ENCODE results near the gene C3orf85.

The C3orf85 gene

DNA sequence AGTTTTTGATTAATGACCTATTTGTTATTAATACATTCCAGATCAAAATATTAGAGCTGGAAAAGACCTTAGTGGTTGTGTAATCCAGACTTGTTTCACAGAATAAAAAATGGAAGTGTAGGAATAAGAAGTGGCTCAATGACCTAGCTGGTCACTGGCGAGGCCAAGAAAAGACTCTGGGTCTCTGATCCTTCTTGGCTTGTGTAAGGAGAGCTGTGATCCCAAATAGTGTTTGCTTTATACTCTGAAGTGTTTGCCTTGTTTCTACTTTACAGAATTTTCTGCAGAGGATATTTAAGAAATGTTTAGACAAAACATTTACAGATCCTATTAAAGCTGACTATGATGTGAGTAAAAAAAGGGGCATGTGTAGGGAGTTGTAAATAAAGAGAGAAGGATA lies 7.1 kb downstream of the C3orf85 start:
- no peak overlapping the region for H3K4me3 ChIP-seq (ENCODE audit: low read depth, low read length)
- ChIA-PET POLR2A (no interaction called here), CTCF (no interaction called here)
- H3K27ac ChIP-seq (ENCODE audit: extremely low read depth, low read depth, low read length) = no peak overlapping the region
- no peaks in the 10 kb centered on the region for H3K9me3 ChIP-seq (ENCODE audit: control insufficient read depth, insufficient read depth, low read depth, low read length)
- no peak for TF ChIP-seq ZNF544 (tag by site-specific recombination; IDR thresholded peaks at IDR 0.05)
- TF ChIP-seq ZNF324 (tag by site-specific recombination; IDR thresholded peaks at IDR 0.05) = no peak
- no peak for TF ChIP-seq SCRT2 (tag by site-specific recombination; IDR thresholded peaks at IDR 0.05)
- TF ChIP-seq ZNF660 (tag by site-specific recombination; IDR thresholded peaks at IDR 0.05) = no peak
- TF ChIP-seq, protein P1, sequence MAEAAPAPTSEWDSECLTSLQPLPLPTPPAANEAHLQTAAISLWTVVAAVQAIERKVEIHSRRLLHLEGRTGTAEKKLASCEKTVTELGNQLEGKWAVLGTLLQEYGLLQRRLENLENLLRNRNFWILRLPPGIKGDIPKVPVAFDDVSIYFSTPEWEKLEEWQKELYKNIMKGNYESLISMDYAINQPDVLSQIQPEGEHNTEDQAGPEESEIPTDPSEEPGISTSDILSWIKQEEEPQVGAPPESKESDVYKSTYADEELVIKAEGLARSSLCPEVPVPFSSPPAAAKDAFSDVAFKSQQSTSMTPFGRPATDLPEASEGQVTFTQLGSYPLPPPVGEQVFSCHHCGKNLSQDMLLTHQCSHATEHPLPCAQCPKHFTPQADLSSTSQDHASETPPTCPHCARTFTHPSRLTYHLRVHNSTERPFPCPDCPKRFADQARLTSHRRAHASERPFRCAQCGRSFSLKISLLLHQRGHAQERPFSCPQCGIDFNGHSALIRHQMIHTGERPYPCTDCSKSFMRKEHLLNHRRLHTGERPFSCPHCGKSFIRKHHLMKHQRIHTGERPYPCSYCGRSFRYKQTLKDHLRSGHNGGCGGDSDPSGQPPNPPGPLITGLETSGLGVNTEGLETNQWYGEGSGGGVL (tag by site-specific recombination; IDR thresholded peaks at IDR 0.05) = no peak
- TF ChIP-seq, protein P2, sequence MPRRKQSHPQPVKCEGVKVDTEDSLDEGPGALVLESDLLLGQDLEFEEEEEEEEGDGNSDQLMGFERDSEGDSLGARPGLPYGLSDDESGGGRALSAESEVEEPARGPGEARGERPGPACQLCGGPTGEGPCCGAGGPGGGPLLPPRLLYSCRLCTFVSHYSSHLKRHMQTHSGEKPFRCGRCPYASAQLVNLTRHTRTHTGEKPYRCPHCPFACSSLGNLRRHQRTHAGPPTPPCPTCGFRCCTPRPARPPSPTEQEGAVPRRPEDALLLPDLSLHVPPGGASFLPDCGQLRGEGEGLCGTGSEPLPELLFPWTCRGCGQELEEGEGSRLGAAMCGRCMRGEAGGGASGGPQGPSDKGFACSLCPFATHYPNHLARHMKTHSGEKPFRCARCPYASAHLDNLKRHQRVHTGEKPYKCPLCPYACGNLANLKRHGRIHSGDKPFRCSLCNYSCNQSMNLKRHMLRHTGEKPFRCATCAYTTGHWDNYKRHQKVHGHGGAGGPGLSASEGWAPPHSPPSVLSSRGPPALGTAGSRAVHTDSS (tag by site-specific recombination; IDR thresholded peaks at IDR 0.05) = no peak
- TF ChIP-seq BCL11B (tag by site-specific recombination; IDR thresholded peaks at IDR 0.05; ENCODE audit: low read depth) = no peak
- TF ChIP-seq ZNF366 (tag by site-specific recombination; conservative IDR thresholded peaks at IDR 0.05) = no peak
- no peak for TF ChIP-seq ZNF114 (tag by site-specific recombination; IDR thresholded peaks at IDR 0.05)
- no peaks in the 10 kb centered on the region for H3K36me3 ChIP-seq (ENCODE audit: control insufficient read depth in 2 of 2, insufficient read depth in 1 of 2, low read length in 2 of 2)
- H3K4me1 ChIP-seq (ENCODE audit: control insufficient read depth, insufficient read depth, low read length) = no peaks in the 10 kb centered on the region

DNA sequence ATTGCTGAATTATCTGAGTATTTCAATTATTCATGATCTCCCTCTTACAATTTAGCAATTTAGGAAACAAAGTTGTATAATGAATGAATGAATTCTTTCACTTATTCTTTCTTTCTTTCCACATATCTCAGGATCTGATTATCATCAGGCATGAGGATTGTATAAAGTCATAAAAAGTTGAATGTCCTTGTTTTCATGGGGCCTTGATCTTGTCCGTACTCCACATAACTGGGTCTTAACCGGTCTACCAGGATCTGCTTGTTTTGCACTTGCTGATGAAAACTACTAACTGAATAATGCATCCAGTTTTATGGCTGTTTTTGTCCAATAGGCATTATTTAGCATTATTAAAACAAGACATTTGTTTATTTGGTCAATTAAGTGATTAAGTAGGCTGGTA lies 12.6 kb downstream of the C3orf85 start:
- H3K9me3 ChIP-seq (ENCODE audit: control insufficient read depth, insufficient read depth, low read depth, low read length) = no peaks in the 10 kb centered on the region
- H3K27ac ChIP-seq (ENCODE audit: extremely low read depth, low read depth, low read length) = no peak overlapping the region
- H3K4me1 ChIP-seq (ENCODE audit: control insufficient read depth, insufficient read depth, low read length) = no peaks in the 10 kb centered on the region
- no peaks in the 10 kb centered on the region for H3K36me3 ChIP-seq (ENCODE audit: control insufficient read depth in 2 of 2, insufficient read depth in 1 of 2, low read length in 2 of 2)
- POLR2A ChIA-PET = no interaction called here
- CTCF ChIA-PET = no interaction called here
- TF ChIP-seq KLF10 (tag by site-specific recombination; IDR thresholded peaks at IDR 0.05) = no peak
- TF ChIP-seq, protein P3, sequence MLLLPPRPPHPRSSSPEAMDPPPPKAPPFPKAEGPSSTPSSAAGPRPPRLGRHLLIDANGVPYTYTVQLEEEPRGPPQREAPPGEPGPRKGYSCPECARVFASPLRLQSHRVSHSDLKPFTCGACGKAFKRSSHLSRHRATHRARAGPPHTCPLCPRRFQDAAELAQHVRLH (tag by site-specific recombination; IDR thresholded peaks at IDR 0.05) = no peak
- TF ChIP-seq, protein P1 (tag by site-specific recombination; IDR thresholded peaks at IDR 0.05) = no peak
- H3K4me3 ChIP-seq (ENCODE audit: low read depth, low read length) = no peak overlapping the region

DNA sequence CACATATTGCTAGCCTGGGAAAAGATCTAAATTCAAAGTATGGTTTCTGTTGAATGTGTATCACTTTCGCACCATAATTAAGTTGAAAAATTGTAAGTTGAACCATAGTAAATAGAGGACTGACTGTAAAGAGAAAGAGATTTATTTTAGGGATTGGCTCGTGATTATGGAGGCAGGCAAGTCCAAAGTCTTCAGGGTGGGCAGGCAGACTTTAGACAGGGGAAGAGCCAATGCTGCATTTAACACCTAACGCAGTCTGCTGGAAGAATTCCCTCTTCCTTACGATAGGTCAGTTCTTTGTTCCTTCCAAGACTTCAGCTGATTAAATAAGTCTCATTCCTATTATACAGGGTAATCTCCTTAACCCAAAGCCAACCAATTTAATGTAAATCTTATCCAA lies 15.8 kb downstream of the C3orf85 start:
- Histone ChIP-seq H3K27ac (ENCODE audit: extremely low read depth, low read depth, low read length) (no peak overlapping the region), H3K36me3 (ENCODE audit: control insufficient read depth in 2 of 2, insufficient read depth in 1 of 2, low read length in 2 of 2) (no peaks in the 10 kb centered on the region), H3K4me1 (ENCODE audit: control insufficient read depth, insufficient read depth, low read length) (no peaks in the 10 kb centered on the region), H3K4me3 (ENCODE audit: low read depth, low read length) (no peak overlapping the region), H3K9me3 (ENCODE audit: control insufficient read depth, insufficient read depth, low read depth, low read length) (no peaks in the 10 kb centered on the region)
- CTCF ChIA-PET = no interaction called here
- POLR2A ChIA-PET = no interaction called here
- TF ChIP-seq ZNF350 (tag by site-specific recombination; IDR thresholded peaks at IDR 0.05) (no peak), ZNF747 (tag by site-specific recombination; IDR thresholded peaks at IDR 0.05) (no peak), OVOL3 (tag by site-specific recombination; IDR thresholded peaks at IDR 0.05) (no peak), ZFP37 (tag by site-specific recombination; IDR thresholded peaks at IDR 0.05) (no peak), SALL2 (tag by site-specific recombination; IDR thresholded peaks at IDR 0.05; ENCODE audit: borderline replicate concordance) (no peak), ZSCAN16 (tag by site-specific recombination; IDR thresholded peaks at IDR 0.05) (no peak), SP2 (tag by site-specific recombination; IDR thresholded peaks at IDR 0.05) (no peak), ZNF76 (tag by site-specific recombination; IDR thresholded peaks at IDR 0.05; ENCODE audit: borderline replicate concordance, low read depth) (no peak)
- TF ChIP-seq, protein P4, sequence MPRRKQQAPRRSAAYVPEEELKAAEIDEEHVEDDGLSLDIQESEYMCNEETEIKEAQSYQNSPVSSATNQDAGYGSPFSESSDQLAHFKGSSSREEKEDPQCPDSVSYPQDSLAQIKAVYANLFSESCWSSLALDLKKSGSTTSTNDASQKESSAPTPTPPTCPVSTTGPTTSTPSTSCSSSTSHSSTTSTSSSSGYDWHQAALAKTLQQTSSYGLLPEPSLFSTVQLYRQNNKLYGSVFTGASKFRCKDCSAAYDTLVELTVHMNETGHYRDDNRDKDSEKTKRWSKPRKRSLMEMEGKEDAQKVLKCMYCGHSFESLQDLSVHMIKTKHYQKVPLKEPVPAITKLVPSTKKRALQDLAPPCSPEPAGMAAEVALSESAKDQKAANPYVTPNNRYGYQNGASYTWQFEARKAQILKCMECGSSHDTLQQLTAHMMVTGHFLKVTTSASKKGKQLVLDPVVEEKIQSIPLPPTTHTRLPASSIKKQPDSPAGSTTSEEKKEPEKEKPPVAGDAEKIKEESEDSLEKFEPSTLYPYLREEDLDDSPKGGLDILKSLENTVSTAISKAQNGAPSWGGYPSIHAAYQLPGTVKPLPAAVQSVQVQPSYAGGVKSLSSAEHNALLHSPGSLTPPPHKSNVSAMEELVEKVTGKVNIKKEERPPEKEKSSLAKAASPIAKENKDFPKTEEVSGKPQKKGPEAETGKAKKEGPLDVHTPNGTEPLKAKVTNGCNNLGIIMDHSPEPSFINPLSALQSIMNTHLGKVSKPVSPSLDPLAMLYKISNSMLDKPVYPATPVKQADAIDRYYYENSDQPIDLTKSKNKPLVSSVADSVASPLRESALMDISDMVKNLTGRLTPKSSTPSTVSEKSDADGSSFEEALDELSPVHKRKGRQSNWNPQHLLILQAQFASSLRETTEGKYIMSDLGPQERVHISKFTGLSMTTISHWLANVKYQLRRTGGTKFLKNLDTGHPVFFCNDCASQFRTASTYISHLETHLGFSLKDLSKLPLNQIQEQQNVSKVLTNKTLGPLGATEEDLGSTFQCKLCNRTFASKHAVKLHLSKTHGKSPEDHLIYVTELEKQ (tag by site-specific recombination; IDR thresholded peaks at IDR 0.05; ENCODE audit: borderline replicate concordance) = no peak
- TF ChIP-seq, protein P5, sequence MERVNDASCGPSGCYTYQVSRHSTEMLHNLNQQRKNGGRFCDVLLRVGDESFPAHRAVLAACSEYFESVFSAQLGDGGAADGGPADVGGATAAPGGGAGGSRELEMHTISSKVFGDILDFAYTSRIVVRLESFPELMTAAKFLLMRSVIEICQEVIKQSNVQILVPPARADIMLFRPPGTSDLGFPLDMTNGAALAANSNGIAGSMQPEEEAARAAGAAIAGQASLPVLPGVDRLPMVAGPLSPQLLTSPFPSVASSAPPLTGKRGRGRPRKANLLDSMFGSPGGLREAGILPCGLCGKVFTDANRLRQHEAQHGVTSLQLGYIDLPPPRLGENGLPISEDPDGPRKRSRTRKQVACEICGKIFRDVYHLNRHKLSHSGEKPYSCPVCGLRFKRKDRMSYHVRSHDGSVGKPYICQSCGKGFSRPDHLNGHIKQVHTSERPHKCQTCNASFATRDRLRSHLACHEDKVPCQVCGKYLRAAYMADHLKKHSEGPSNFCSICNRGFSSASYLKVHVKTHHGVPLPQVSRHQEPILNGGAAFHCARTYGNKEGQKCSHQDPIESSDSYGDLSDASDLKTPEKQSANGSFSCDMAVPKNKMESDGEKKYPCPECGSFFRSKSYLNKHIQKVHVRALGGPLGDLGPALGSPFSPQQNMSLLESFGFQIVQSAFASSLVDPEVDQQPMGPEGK (tag by site-specific recombination; IDR thresholded peaks at IDR 0.05) = no peak
